ENCODE data around the gene HDAC4. TPM values are rescaled to one million over a fixed set of nuclear protein-coding genes. Genes with fewer than 3 reads are reported as not detected.

HDAC4 gene
- total RNA-seq, 1 donor from 2014 or later: 11.8 TPM

- Histone ChIP-seq H3K9ac (ENCODE audit: low read length) (no peak overlapping the region), H4K20me1 (ENCODE audit: insufficient read depth, low read length) (no peaks in the 10 kb centered on the region), H3K27me3 (ENCODE audit: insufficient read depth, low read length) (no peaks in the 10 kb centered on the region), H2AFZ (ENCODE audit: low read depth, low read length) (no peak overlapping the region), H3K27ac (ENCODE audit: low read depth, low read length) (no peak overlapping the region), H3K79me2 (ENCODE audit: insufficient read depth, low read length) (no peaks in the 10 kb centered on the region), H3K36me3 (ENCODE audit: insufficient read depth, low read length) (no peaks in the 10 kb centered on the region), H3K9me3 (ENCODE audit: insufficient read depth, low read depth, low read length) (no peaks in the 10 kb centered on the region), H3K4me2 (ENCODE audit: low read length) (no peak overlapping the region), H3K4me1 (ENCODE audit: insufficient read depth, low read length) (no peaks in the 10 kb centered on the region), H3K4me3 (ENCODE audit: insufficient read depth, low read depth, low read length) (no peak overlapping the region)
- H3K27ac Mint-ChIP-seq (ENCODE audit: unreplicated experiment): no peak overlapping the region
- peaks cover 18% of the 10 kb centered on the region for H3K9me3 Mint-ChIP-seq (ENCODE audit: unreplicated experiment)
- TF ChIP-seq EZH2 (IDR thresholded peaks at IDR 0.05; ENCODE audit: insufficient read depth, low read length) (no peak), CTCF (IDR thresholded peaks at IDR 0.05; ENCODE audit: insufficient read depth, low read depth, low read length) (no peak)
- H3K4me1 Mint-ChIP-seq (ENCODE audit: low read depth, unreplicated experiment): no peaks in the 10 kb centered on the region
- FAIRE-seq: no peak
- H3K27me3 Mint-ChIP-seq (ENCODE audit: low read depth, unreplicated experiment): peaks cover 3% of the 10 kb centered on the region
- no peak for DNase-seq (ENCODE audit: low read depth)
- peaks cover 3% of the 10 kb centered on the region for H3K36me3 Mint-ChIP-seq (ENCODE audit: low read depth, unreplicated experiment)
- no peak overlapping the region for H3K4me3 Mint-ChIP-seq (ENCODE audit: unreplicated experiment)
Measured at GRCh38 chr2:239167766-239168444, 232.9 kb downstream of the HDAC4 start.

- Histone ChIP-seq H3K27me3 (ENCODE audit: insufficient read depth, low read length) (no peaks in the 10 kb centered on the region), H3K4me3 (ENCODE audit: insufficient read depth, low read depth, low read length) (no peak overlapping the region), H3K9me3 (ENCODE audit: insufficient read depth, low read depth, low read length) (no peaks in the 10 kb centered on the region), H3K4me1 (ENCODE audit: insufficient read depth, low read length) (no peaks in the 10 kb centered on the region), H3K79me2 (ENCODE audit: insufficient read depth, low read length) (no peaks in the 10 kb centered on the region), H3K4me2 (ENCODE audit: low read length) (no peak overlapping the region), H2AFZ (ENCODE audit: low read depth, low read length) (no peak overlapping the region), H4K20me1 (ENCODE audit: insufficient read depth, low read length) (no peaks in the 10 kb centered on the region), H3K27ac (ENCODE audit: low read depth, low read length) (no peak overlapping the region), H3K9ac (ENCODE audit: low read length) (no peak overlapping the region), H3K36me3 (ENCODE audit: insufficient read depth, low read length) (no peaks in the 10 kb centered on the region)
- peaks cover 15% of the 10 kb centered on the region for H3K9me3 Mint-ChIP-seq (ENCODE audit: unreplicated experiment)
- DNase-seq (ENCODE audit: low read depth) (no peak), FAIRE-seq (no peak)
- H3K4me1 Mint-ChIP-seq (ENCODE audit: low read depth, unreplicated experiment): no peaks in the 10 kb centered on the region
- TF ChIP-seq EZH2 (IDR thresholded peaks at IDR 0.05; ENCODE audit: insufficient read depth, low read length) (no peak), CTCF (IDR thresholded peaks at IDR 0.05; ENCODE audit: insufficient read depth, low read depth, low read length) (no peak)
- peaks cover 5% of the 10 kb centered on the region for H3K36me3 Mint-ChIP-seq (ENCODE audit: low read depth, unreplicated experiment)
- no peak overlapping the region for H3K27ac Mint-ChIP-seq (ENCODE audit: unreplicated experiment)
- no peak overlapping the region for H3K4me3 Mint-ChIP-seq (ENCODE audit: unreplicated experiment)
- peaks cover 3% of the 10 kb centered on the region for H3K27me3 Mint-ChIP-seq (ENCODE audit: low read depth, unreplicated experiment)
Measured at GRCh38 chr2:239167011-239167673, 233.7 kb downstream of the HDAC4 start.
